Heart right ventricle (tissue), 16 donors: ENCODE measurements around the gene BBS1. TPM values are rescaled to one million over a fixed set of nuclear protein-coding genes. Genes with fewer than 3 reads are reported as not detected.

Experiments used
- ATAC-seq, 8 donors: fragments of 200-7000 bp; cut with Tn5 transposase; one replicate each; pipeline ENCODE4 v1.9.1; 2020; ENCODE audit warnings: mild to moderate bottlenecking in 8 of 8, moderate library complexity in 8 of 8, moderate number of reproducible peaks in 1 of 8
- DNase-seq, 2 donors: peaks; one replicate each; pipeline ENCODE4 v3.0.0-alpha.2; 2020
- H3K27ac ChIP-seq, 10 donors: fragments of 200-600 bp; sonication (generic) in 2 of 10; one replicate each; pipeline versions ENCODE4 v1.5.0 to v1.8.0; 2020 to 2022; ENCODE audit warnings: mild to moderate bottlenecking in 3 of 10
- H3K27me3 ChIP-seq, 7 donors: fragments of 200-600 bp; one replicate each; pipeline ENCODE4 v1.8.0; 2021 to 2022; ENCODE audit warnings: mild to moderate bottlenecking in 2 of 7
- H3K36me3 ChIP-seq, 9 donors: fragments of 200-600 bp; sonication (generic) in 1 of 9; one replicate each; pipeline versions ENCODE4 v1.5.0 to v1.8.0; 2020 to 2022; ENCODE audit warnings: mild to moderate bottlenecking in 2 of 9
- H3K4me1 ChIP-seq, 9 donors: fragments of 200-600 bp; sonication (generic) in 1 of 9; one replicate each; pipeline versions ENCODE4 v1.5.0 to v1.8.0; 2020 to 2022; ENCODE audit warnings: mild to moderate bottlenecking in 4 of 9
- H3K4me3 ChIP-seq, 10 donors: fragments of 200-600 bp; sonication (generic) in 2 of 10; one replicate each; pipeline versions ENCODE4 v1.5.0 to v1.8.0; 2020 to 2022; ENCODE audit warnings: mild to moderate bottlenecking in 7 of 10, moderate library complexity in 2 of 10
- H3K9me3 ChIP-seq, 11 donors: fragments of 200-600 bp in 10 of 11; sonication (generic) in 2 of 11; one replicate each; pipeline versions ENCODE4 v1.5.0 to v1.8.0; 2013 to 2022; ENCODE audit warnings: mild to moderate bottlenecking in 2 of 11, control low read depth in 1 of 11, moderate library complexity in 1 of 11
- WGBS, 2 donors: extraction: QIAGEN DNeasy Blood & Tissue Kit; methylation state at CpG; one replicate each; pipeline ENCODE4 v1.1.7; 2013; ENCODE audit warnings: inconsistent platforms in 1 of 2; 5-methylcytosine and 5-hydroxymethylcytosine counted together
- intact Hi-C, 10 donors: fragments of 100-400 bp; cut with DNase I; formaldehyde crosslinking; loops; one replicate each; pipeline versions ENCODE4 v1.11.1 to v1.14.2; 2022
- polyA plus RNA-seq, 2 donors: library from polyadenylated mRNA; stranded (reverse); fragments of 200-250 nt; gene quantifications; one replicate each; pipeline ENCODE4 v1.2.3, GENCODE V29; 2013
- total RNA-seq, 10 donors: library from RNA; stranded (reverse); fragmentation: NEBNext Ultra II Directional in 3 of 10; extraction: Animal tissue kit (Norgen Biotek cat#: 25700) in 3 of 10; gene quantifications; one replicate each; pipeline versions ENCODE4 v1.2.1 to v1.2.4, GENCODE V29; 2021 to 2023
- TF ChIP-seq, protein P1 (sequence below), 9 donors: fragments of 200-600 bp; sonication (generic) in 2 of 9; IDR thresholded peaks; one replicate each; pipeline versions ENCODE4 v1.5.0 to v1.8.0; 2021 to 2022; ENCODE audit warnings: antibody characterized with exemption in 9 of 9, mild to moderate bottlenecking in 5 of 9, moderate library complexity in 1 of 9
- donor health status: Arrhythmogenic right ventricular cardiomyopathy.
- donor health status: ischemic (EF 13 %, LVEDD 7.1; RV severe dilation, severe dysfunction).
- donor health status: healthy with polysubstance abuse.
- donor health status: DM: no; HTN: yes; CAD: no.
- donor health status: DM: no; HTN: no; CAD: no.
- donor health status: ischemic (EF 25% LVEDD 6.9; RV normal size, moderate dysfunction).
- donor health status: ischemic (EF 25% LVEDD 5.7; RV mildly dilated, moderate dysfunction).
- donor health status: healthy.
- donor health status: DM: yes; HTN: yes; CAD: no.
- donor health status: Ischemic cardiomyopathy.
- donor health status: ischemic (EF 35%, LVEDD 5.7; RV mildly dilated, moderate dysfunction).
- donor health status: nonischemic (EF 11% LVEDD 7.7; RV severe dilation, severe dysfunction).
- donor health status: DM: yes; HTN: yes; CAD: no.
- donor health status: PGD.
- donor health status: ischemic (EF 29% LVEDD 5.4; RV normal size, mild dysfunction).
- donor health status: nonischemic (EF 23%, LVEDD 6.1; RV moderate dilation, normal function).

Gene BBS1
- total and polyA plus RNA-seq, 12 donors = 9.6 to 23.9 (median 16.8) TPM

DNA sequence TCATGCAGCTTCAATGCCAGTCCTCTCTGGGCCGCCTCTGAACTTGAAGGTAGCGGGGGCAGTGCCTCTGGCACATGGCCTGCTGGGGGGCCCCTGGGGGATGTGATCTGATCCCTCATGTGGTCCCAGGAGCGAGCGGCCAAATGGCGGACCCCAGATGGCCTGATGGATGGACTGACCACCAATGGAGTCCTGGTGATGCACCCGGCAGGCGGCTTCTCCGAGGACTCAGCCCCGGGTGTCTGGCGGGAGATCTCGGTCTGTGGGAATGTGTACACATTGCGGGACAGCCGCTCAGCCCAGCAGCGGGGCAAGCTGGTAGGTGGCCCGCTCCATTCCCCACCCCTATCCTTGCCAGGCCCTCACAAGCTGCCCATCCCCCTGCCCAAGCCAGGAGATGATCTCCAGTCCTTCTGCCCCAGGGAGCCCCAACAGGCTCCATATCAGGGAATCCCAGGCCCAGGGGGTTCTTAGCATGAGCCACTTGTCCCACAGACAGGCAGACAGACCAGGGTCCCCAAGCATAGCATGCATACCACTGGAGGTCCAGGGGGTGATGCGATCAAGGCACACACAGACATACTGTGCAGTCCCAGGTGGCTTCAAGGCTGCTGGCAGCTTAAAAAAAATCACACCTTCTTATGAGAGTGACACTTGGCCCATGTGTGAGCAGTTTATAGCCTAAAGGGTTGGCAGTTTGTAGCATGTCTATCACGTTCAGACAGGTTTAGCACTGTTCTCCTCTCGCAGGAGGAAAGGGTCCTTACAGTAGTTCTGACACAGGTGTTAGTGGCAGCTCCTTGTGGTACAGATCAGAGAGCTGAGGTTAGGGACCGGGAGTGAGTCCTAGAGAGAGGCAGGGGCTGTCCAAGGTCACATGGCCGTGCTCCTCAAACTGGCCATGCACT, 36.6 kb upstream of the BBS1 start:
- H3K27ac ChIP-seq = no peak overlapping the region
- TF ChIP-seq, protein P1, sequence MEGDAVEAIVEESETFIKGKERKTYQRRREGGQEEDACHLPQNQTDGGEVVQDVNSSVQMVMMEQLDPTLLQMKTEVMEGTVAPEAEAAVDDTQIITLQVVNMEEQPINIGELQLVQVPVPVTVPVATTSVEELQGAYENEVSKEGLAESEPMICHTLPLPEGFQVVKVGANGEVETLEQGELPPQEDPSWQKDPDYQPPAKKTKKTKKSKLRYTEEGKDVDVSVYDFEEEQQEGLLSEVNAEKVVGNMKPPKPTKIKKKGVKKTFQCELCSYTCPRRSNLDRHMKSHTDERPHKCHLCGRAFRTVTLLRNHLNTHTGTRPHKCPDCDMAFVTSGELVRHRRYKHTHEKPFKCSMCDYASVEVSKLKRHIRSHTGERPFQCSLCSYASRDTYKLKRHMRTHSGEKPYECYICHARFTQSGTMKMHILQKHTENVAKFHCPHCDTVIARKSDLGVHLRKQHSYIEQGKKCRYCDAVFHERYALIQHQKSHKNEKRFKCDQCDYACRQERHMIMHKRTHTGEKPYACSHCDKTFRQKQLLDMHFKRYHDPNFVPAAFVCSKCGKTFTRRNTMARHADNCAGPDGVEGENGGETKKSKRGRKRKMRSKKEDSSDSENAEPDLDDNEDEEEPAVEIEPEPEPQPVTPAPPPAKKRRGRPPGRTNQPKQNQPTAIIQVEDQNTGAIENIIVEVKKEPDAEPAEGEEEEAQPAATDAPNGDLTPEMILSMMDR (IDR thresholded peaks at IDR 0.05) = no peak
- ATAC-seq = no peak

DNA sequence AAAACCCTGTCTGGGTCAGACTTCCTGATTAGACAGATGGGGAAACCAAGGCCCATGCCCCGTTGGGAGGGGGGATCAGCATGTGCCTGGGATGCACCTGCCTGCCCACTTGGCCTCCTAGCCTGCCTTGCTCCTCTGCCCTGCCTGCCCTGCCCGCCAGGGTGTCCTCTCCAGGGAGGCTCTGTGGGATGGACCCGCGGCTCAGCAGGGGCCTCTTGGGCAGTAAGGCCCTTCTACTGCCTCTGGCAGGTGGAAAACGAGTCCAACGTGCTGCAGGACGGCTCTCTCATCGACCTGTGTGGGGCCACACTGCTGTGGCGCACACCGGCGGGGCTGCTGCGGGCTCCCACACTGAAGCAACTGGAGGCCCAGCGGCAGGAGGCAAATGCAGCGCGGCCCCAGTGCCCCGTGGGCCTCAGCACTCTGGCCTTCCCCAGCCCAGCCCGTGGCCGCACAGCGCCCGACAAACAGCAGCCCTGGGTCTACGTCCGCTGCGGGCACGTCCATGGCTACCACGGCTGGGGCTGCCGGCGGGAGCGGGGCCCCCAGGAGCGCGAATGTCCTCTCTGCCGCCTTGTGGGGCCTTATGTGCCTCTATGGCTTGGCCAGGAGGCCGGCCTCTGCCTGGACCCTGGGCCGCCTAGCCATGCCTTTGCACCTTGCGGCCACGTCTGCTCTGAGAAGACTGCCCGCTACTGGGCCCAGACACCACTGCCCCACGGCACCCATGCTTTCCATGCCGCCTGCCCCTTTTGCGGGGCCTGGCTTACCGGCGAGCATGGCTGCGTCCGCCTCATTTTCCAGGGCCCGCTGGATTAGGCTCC, 34.9 kb upstream of the BBS1 start:
- Histone ChIP-seq H3K4me1 (peaks cover 0 to 15% (median 12%) of the 10 kb centered on the region in 9 donors), H3K9me3 (no peaks in the 10 kb centered on the region), H3K4me3 (no peak overlapping the region), H3K27ac (no peak overlapping the region), H3K36me3 (peaks cover 0 to 61% (median 11%) of the 10 kb centered on the region in 9 donors), H3K27me3 (no peaks in the 10 kb centered on the region)
- intact Hi-C loops = loop anchor here in 1 of 10 donors (5.0 kb wide), 1 partner anchor 68 kb away; no protein-coding TSS in a partner anchor
- ATAC-seq = no peak
- no peak for DNase-seq
- TF ChIP-seq, protein P1 (IDR thresholded peaks at IDR 0.05) = no peak
- WGBS, 2 donors = 95% methylated on average over 44 of the region's 44 CpGs

More for the DNA sequence above, 36.6 kb upstream of the BBS1 start:
- Histone ChIP-seq H3K4me3 (no peak overlapping the region), H3K27me3 (no peaks in the 10 kb centered on the region), H3K4me1 (peaks cover 0 to 8% (median 1%) of the 10 kb centered on the region in 9 donors), H3K36me3 (peaks cover 0 to 68% (median 11%) of the 10 kb centered on the region in 9 donors), H3K9me3 (no peaks in the 10 kb centered on the region)
- intact Hi-C loops = no loop called here
- WGBS, 2 donors = 91 to 94% methylated on average over 20 of the region's 20 CpGs
- no peak for DNase-seq

DNA sequence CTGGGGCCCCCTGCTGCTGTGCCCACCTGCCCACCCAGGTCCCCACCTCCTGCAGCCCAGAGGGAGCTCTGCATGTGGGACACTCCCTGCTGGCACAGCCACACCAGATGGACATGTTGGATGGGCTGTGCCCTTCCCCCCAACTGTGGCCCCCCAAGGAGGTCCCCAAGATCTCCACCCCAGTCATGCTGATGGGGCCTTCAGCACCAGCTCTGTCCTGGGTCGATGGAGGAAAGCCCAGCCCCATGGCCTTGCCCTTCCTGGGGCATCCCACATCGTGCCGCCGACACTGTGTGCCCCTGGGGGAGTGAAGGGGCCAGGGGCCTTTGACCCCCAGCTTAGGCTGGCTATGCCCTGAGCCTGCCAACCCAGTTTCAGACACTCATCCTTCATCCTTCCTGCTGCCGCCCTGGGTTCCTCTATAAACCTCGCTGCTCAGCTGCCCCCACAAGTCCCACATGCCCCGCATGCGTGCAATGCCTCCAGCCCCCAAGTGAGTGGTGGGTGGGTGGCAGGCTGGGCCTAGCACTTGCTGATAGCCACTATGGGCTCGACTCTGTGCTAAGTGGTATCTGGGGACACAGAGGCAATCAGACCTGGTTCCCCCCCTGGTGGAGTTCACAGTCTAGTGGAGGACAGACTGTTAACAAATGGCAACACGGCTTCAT, 34.1 kb upstream of the BBS1 start:
- 79 to 82% methylated on average over 10 of the region's 10 CpGs for WGBS, 2 donors
- no peak for ATAC-seq
- Histone ChIP-seq H3K36me3 (peaks cover 0 to 54% (median 11%) of the 10 kb centered on the region in 9 donors), H3K27ac (no peak overlapping the region), H3K27me3 (no peaks in the 10 kb centered on the region), H3K4me1 (peaks cover 0 to 22% (median 17%) of the 10 kb centered on the region in 9 donors), H3K4me3 (no peak overlapping the region), H3K9me3 (no peaks in the 10 kb centered on the region)
- DNase-seq = no peak
- intact Hi-C loops = loop anchor here in 1 of 10 donors (5.0 kb wide), 1 partner anchor 69 kb away; no protein-coding TSS in a partner anchor
- TF ChIP-seq, protein P1 (IDR thresholded peaks at IDR 0.05) = no peak
